ENCODE results near the gene TBC1D10A.
A peak's percentile ranks its signal among the peaks of the same experiment; 100 is the strongest.

TBC1D10A gene

GRCh38 chr22:30285176-30285845, 41.4 kb downstream of the TBC1D10A start:
- DNase-seq = no peak

- no peak for DNase-seq
Observed at GRCh38 chr22:30284666-30285065, 42.1 kb downstream of the TBC1D10A start.

GRCh38 chr22:30284172-30284571, 42.6 kb downstream of the TBC1D10A start:
- no peak for DNase-seq

GRCh38 chr22:30283342-30283741, 43.4 kb downstream of the TBC1D10A start:
- DNase-seq = no peak

GRCh38 chr22:30282616-30283046, 44.1 kb downstream of the TBC1D10A start:
- no peak for DNase-seq

- DNase-seq = no peak
Observed at GRCh38 chr22:30280505-30280904, 46.2 kb downstream of the TBC1D10A start.

GRCh38 chr22:30279932-30280331, 46.8 kb downstream of the TBC1D10A start:
- DNase-seq = no peak

- no peak for DNase-seq
Observed at GRCh38 chr22:30279046-30279788, 47.5 kb downstream of the TBC1D10A start.

- DNase-seq = peak; percentile 74
Observed at GRCh38 chr22:30277547-30278344, 49.0 kb downstream of the TBC1D10A start.

GRCh38 chr22:30276039-30276438, 50.7 kb downstream of the TBC1D10A start:
- DNase-seq = no peak

- DNase-seq = no peak
Observed at GRCh38 chr22:30275625-30276024, 51.1 kb downstream of the TBC1D10A start.

- DNase-seq = no peak
Observed at GRCh38 chr22:30274437-30274812, 52.3 kb downstream of the TBC1D10A start.

- DNase-seq = no peak
Observed at GRCh38 chr22:30273711-30274436, 52.9 kb downstream of the TBC1D10A start.

- no peak for DNase-seq
Observed at GRCh38 chr22:30272781-30273601, 53.8 kb downstream of the TBC1D10A start.

GRCh38 chr22:30270832-30271231, 55.9 kb downstream of the TBC1D10A start:
- no peak for DNase-seq

- no peak for DNase-seq
Observed at GRCh38 chr22:30268331-30268730, 58.4 kb downstream of the TBC1D10A start.

- DNase-seq = no peak
Observed at GRCh38 chr22:30267382-30268302, 59.1 kb downstream of the TBC1D10A start.

GRCh38 chr22:30266445-30267381, 60.0 kb downstream of the TBC1D10A start, which contains the start of gene OSM:
Gene OSM, minus strand, starts transcription at chr22:30266851. Its CDS starts 52 bp downstream, at chr22:30266799.
- no peak for DNase-seq

GRCh38 chr22:30265823-30266444, 60.8 kb downstream of the TBC1D10A start:
- no peak for DNase-seq

Data from fibroblast of skin of abdomen (primary cell).